MV-4-11 (cell line): ENCODE measurements around the gene STPG4.

ENCODE experiments used
- DNase-seq: peaks from one replicate; lab custom pipeline; 2025; lab: John Stamatoyannopoulos, UW

Gene STPG4

GRCh38 chr2:47070920-47071824, 83.9 kb downstream of the STPG4 start:
- DNase-seq, result peak; percentile 100

DNA sequence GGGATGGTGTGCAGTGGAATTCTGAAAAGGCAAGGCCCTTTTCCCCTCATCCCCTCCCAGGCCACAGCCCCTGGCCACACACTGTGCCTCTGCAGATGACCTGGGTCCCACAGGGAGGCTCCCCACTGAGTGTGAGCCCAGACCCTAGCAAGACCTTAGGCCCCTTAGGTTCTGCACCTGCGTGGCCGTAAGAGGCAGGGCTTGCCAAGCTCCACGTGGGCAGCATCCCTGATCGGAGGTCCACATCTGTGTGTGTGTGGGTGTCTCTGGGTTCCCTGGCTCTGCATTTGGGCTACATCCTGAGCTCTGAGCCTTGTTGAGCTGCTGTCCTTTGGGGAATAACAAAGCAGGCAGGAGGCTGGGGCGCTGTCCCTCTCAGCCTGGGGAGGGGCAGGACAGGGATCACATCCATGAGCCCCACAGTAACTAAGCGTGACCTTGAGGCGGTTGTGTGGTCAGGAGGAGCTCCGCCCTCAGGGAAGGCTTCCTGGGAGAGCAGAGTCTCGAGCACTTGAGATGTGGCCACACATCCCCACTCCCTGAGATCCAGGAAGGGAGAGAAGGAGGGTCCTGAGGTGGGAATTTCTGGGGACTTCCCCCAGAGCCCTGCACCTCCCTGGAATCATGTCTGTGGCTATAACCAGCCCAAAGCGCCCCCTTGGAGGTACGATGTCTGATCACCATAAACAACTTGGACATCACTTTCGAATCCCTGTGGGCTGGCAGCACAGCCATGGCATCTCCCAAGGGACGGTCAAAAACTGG, 84.8 kb downstream of the STPG4 start:
- no peak for DNase-seq

- DNase-seq, result no peak
These were observed 85.4 kb downstream of the STPG4 start for GRCh38 chr2:47069628-47070154.

GRCh38 chr2:47068981-47069627, 86.0 kb downstream of the STPG4 start:
- no peak for DNase-seq

DNA sequence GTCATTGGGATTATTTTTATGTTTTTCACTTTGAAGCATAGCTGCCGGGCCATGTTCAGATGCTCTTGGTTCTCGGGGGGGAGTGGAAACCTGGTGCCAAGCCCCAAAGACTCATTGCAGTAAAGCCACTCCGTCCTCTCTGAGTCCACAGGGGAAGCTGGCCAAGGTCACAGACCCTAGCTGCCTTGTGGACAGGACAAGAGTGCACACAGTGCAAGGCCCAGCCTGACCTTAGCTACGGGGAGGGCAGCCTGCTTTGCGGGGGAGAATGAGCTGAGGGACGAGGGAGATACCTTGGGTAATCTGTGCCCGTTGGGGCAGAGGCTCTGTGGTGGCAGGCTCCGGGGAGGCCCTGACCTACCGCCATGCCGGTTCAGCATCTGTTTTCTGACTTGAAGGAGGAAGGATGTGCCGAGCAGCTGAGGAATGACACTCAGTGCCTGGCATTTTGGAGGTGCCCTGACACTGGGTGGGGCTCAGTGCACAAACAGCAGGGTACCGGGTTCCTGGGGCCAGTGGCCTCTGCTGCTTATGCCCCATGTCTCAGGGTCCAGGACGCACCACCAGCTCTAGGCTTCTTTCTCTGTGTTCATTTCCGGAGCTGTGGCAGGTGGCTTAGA, 87.2 kb downstream of the STPG4 start:
- no peak for DNase-seq

GRCh38 chr2:47065771-47066380, 89.2 kb downstream of the STPG4 start:
- no peak for DNase-seq

DNA sequence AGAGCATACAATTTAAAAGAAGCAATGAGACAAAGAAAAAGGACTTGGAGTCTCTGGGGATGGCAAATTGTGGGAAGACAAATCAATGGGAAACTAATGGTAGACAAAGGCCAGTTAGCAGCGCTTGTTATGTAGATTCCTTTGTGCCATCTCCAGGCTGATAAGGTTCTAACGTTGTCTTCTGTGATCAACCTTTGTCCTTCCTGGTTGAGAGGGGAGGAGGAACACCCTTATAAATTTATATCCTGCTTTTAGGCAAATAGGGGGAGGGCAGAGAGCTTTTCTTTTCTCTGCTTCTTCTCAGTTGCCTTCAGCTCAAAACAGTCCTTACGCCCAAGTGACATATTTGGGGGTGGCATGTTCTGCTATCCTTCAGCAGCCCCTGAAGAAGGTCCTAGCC, 89.8 kb downstream of the STPG4 start:
- DNase-seq, result no peak

- DNase-seq, result no peak
These were observed 91.0 kb downstream of the STPG4 start for GRCh38 chr2:47064106-47064505.

GRCh38 chr2:47063538-47063930, 91.6 kb downstream of the STPG4 start:
- DNase-seq, result no peak

DNA sequence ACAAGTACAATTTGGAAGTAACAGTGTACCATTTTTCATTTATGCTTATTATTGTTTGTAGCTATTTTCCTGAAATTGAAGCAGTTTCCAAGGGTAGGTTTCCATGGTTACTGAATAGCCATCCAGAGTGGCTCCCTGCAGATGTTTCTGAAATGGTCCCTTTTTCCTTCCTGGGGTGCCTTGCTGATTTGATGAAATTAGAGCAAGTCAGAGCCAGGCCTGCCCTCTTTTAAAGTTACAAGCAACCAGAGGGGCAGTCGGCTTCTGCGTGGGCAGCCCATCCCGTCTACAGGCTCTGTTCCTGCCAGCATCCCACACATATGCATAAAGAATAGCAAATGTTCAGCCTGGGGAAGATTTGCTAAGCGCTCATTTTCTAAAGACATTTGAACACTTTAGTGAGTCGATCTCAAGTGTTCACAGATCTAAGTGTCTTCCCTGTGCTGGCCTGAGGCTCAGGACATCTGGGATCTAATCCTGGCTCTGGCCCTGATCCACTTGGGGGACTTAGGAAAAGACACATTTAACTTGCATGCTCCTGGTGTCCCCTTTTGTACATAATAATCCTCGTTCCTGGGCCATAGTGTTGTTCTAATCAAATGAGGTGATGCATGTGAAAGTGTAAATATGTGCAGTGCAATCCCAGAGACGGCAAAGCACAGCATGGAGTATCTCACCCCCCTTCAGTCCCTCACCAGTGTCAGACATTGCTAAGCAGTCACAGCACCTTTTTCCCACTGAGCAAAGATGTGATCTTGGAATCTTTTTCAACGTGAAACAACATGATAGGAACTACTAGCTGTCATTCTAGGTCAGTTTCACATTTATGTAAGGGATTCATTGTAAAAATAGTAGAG, 92.2 kb downstream of the STPG4 start:
- no peak for DNase-seq

DNA sequence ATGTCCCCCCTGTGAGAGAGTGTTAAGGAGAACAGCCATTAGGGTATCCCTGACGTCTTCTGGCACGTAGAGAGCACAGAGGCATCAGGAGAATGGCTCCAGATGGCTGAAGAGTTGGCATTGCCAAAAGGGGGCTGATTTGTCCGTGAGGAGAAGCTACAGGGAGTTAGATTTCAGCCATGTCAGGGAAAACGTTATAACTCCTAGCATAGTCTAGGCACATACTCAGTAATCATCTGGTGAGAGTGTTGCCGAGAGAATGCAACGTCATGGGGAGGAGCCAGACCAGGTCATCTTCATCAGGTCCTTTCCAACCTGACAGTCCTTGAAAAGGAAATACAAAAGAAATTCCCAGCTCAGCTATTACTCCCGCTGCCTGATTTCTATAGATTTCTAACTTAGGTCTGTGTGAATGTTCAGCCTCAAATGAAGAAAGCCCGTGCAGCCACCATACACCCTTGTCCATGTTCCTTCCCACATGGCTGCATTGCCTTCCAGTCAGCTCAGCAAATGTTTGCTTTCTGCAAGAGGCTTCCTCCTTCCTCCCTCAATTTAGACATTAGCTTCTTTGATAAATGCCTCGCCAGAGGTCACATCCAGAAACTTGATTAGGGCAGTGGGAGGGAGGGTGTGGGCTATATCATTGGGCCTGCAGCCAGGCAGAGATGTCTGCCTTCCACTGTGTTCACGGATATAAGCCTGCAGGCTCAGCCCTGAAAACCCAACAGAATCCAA, 93.0 kb downstream of the STPG4 start:
- DNase-seq, result no peak

GRCh38 chr2:47060652-47061170, 94.4 kb downstream of the STPG4 start:
- DNase-seq, result no peak

- DNase-seq, result peak; percentile 74
These were observed 96.8 kb downstream of the STPG4 start for GRCh38 chr2:47058003-47058931.

- no peak for DNase-seq
These were observed 97.5 kb downstream of the STPG4 start for GRCh38 chr2:47057687-47058002.

DNA sequence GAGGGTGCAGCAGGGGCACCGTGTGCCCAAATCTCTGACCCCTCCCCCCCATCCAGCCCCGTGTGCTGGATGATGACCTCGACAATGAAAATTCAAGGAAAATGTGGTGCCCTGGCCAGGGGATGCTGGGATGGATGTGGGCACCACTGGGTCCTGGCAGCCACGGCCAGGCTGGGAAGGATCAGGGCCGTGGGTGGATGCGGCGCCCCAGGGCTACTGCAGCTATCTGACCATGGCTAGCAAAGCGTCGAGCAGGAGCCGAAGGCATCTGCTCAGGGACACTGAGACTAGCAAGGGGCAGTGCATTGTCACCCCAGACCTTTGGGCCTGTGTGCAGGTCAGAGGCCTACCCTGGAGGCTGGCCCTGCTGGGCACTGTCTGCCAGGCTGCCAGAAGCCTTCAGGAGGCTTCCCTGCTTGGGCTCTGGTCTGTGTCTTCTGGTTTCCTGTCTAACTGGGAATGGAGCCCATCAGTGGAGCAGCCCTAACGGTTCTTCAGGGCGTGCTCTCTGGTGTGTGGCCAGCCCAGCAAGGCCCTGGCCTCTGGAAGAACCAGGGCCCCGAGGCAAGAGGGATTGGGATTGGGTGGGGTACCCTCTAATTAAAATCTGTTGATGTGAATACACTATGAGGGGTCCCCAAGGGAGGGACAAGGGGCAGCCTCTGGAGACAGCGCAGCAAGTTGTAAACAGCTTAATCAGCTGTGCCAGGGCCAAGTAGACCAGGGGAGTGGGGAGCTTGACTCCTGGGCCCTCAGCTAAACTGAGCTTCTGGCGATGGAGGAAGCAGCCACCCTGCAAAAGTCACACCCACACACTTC, 98.0 kb downstream of the STPG4 start:
- DNase-seq, result peak; percentile 38

DNA sequence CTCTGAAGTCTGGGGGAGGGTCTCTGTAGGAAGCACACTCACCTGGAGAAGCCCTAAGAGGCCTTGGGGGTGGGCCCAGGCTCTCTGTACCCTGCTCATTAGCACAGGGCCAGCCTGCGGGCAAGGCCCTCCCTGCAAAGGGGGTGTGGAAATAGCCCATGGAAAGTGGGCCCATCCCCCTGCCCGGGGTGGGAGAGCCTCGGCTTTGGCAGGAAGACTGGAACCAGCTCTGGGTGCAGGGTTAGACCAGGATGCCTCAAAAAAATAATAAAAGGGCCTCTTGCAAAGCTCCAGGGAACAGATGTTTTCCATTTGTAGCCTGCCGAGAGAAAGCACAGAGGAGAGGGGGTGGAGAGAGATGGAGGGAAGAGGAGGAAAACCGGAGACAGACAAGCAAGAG, 98.7 kb downstream of the STPG4 start:
- DNase-seq, result no peak

GRCh38 chr2:47054868-47055267, 100.2 kb downstream of the STPG4 start:
- no peak for DNase-seq

GRCh38 chr2:47054036-47054555, 101.0 kb downstream of the STPG4 start:
- no peak for DNase-seq
